B cell (primary cell): Measurements from ENCODE around the gene UBE2Q1.

Source experiments
- CTCF ChIP-seq: fragments of 200-600 bp; IDR thresholded peaks from one replicate; pipeline ENCODE4 v1.8.0; 2022; ENCODE audit warnings: antibody characterized with exemption, mild to moderate bottlenecking
- EZH2 ChIP-seq: IDR thresholded peaks from 2 replicates; pipeline ENCODE4 v1.6.1; 2012; ENCODE audit warnings: borderline replicate concordance, low read depth, mild to moderate bottlenecking, moderate library complexity, low read length; ENCODE audit not compliant: insufficient read depth, poor library complexity, severe bottlenecking

- no peak for TF ChIP-seq CTCF
- no peak for TF ChIP-seq EZH2
These were observed 40.8 kb downstream of the UBE2Q1 start for GRCh38 chr1:154517661-154518060.
